ENCODE measurements around the gene DSCAML1.

The DSCAML1 gene

GRCh38 chr11:117541211-117541610 is 255.8 kb downstream of the DSCAML1 start:
- no peak for DNase-seq

GRCh38 chr11:117538263-117539135 is 258.5 kb downstream of the DSCAML1 start:
- no peak for DNase-seq

GRCh38 chr11:117535850-117536411 is 261.1 kb downstream of the DSCAML1 start:
- peak; percentile 30 for DNase-seq

- DNase-seq = peak; percentile 15
Observed at GRCh38 chr11:117535201-117535849, 261.7 kb downstream of the DSCAML1 start.

- no peak for DNase-seq
Observed at GRCh38 chr11:117532568-117532967, 264.4 kb downstream of the DSCAML1 start.

- DNase-seq = no peak
Observed at GRCh38 chr11:117529816-117530215, 267.2 kb downstream of the DSCAML1 start.

GRCh38 chr11:117528097-117528721 is 268.8 kb downstream of the DSCAML1 start:
- no peak for DNase-seq

GRCh38 chr11:117527271-117527670 is 269.7 kb downstream of the DSCAML1 start:
- DNase-seq = no peak

- DNase-seq = no peak
Observed at GRCh38 chr11:117525866-117526542, 271.0 kb downstream of the DSCAML1 start.

GRCh38 chr11:117524468-117525183 is 272.4 kb downstream of the DSCAML1 start:
- no peak for DNase-seq

GRCh38 chr11:117523680-117524079 is 273.3 kb downstream of the DSCAML1 start:
- DNase-seq = no peak

- no peak for DNase-seq
Observed at GRCh38 chr11:117521974-117522373, 275.0 kb downstream of the DSCAML1 start.

- DNase-seq = no peak
Observed at GRCh38 chr11:117520966-117521365, 276.1 kb downstream of the DSCAML1 start.

GRCh38 chr11:117520201-117520600 is 276.8 kb downstream of the DSCAML1 start:
- DNase-seq = no peak

GRCh38 chr11:117519590-117519989 is 277.4 kb downstream of the DSCAML1 start:
- DNase-seq = no peak

- DNase-seq = no peak
Observed at GRCh38 chr11:117519170-117519569, 277.8 kb downstream of the DSCAML1 start.

- DNase-seq = no peak
Observed at GRCh38 chr11:117518455-117518854, 278.6 kb downstream of the DSCAML1 start.

- DNase-seq = no peak
Observed at GRCh38 chr11:117517097-117517496, 279.9 kb downstream of the DSCAML1 start.

GRCh38 chr11:117515892-117516787 is 280.9 kb downstream of the DSCAML1 start:
- DNase-seq = no peak

- DNase-seq = no peak
Observed at GRCh38 chr11:117514256-117514655, 282.8 kb downstream of the DSCAML1 start.

GRCh38 chr11:117513666-117514065 is 283.4 kb downstream of the DSCAML1 start:
- DNase-seq = no peak
